ENCODE measurements around the gene FYCO1.
"Not testable (repeated sequence)": the region's sequence is repeated elsewhere in the genome, so short reads cannot be mapped to it uniquely, and the experiment has no call there.

The FYCO1 gene

GRCh38 chr3:46010519-46011113 is 15.0 kb upstream of the FYCO1 start:
- DNase-seq (ENCODE audit: low read depth in 2 of 2), result no peak

GRCh38 chr3:46008058-46008457 is 12.4 kb upstream of the FYCO1 start:
- no peak for DNase-seq (ENCODE audit: low read depth in 2 of 2)

GRCh38 chr3:46007280-46007679 is 11.7 kb upstream of the FYCO1 start:
- no peak for DNase-seq (ENCODE audit: low read depth in 2 of 2)

- no peak for DNase-seq (ENCODE audit: low read depth in 2 of 2)
Observed at GRCh38 chr3:46006238-46007032, 10.8 kb upstream of the FYCO1 start.

GRCh38 chr3:46003706-46004105 is 8.1 kb upstream of the FYCO1 start:
- DNase-seq (ENCODE audit: low read depth in 2 of 2), result not testable (repeated sequence)

GRCh38 chr3:46001178-46001577 is 5.6 kb upstream of the FYCO1 start:
- DNase-seq (ENCODE audit: low read depth in 2 of 2), result no peak

GRCh38 chr3:45997942-45998341 is 2.3 kb upstream of the FYCO1 start:
- DNase-seq (ENCODE audit: low read depth in 2 of 2), result no peak

- not testable (repeated sequence) for DNase-seq (ENCODE audit: low read depth in 2 of 2)
Observed at GRCh38 chr3:45997499-45997898, 1.9 kb upstream of the FYCO1 start.

- DNase-seq (ENCODE audit: low read depth in 2 of 2), result no peak
Observed at GRCh38 chr3:45994419-45995235, 997 bp downstream of the FYCO1 start.

GRCh38 chr3:45993421-45994027 is 2.1 kb downstream of the FYCO1 start:
- no peak for DNase-seq (ENCODE audit: low read depth in 2 of 2)

- no peak for DNase-seq (ENCODE audit: low read depth in 2 of 2)
Observed at GRCh38 chr3:45992821-45993221, 2.8 kb downstream of the FYCO1 start.

GRCh38 chr3:45992133-45992729 is 3.4 kb downstream of the FYCO1 start:
- DNase-seq (ENCODE audit: low read depth in 2 of 2), result no peak

- DNase-seq (ENCODE audit: low read depth in 2 of 2), result no peak
Observed at GRCh38 chr3:45991341-45991740, 4.3 kb downstream of the FYCO1 start.

- DNase-seq (ENCODE audit: low read depth in 2 of 2), result no peak
Observed at GRCh38 chr3:45990181-45990580, 5.4 kb downstream of the FYCO1 start.

- no peak for DNase-seq (ENCODE audit: low read depth in 2 of 2)
Observed at GRCh38 chr3:45988804-45989203, 6.8 kb downstream of the FYCO1 start.

GRCh38 chr3:45988362-45988761 is 7.3 kb downstream of the FYCO1 start:
- DNase-seq (ENCODE audit: low read depth in 2 of 2), result no peak

GRCh38 chr3:45987368-45988291 is 8.0 kb downstream of the FYCO1 start:
- DNase-seq (ENCODE audit: low read depth in 2 of 2), result no peak

- no peak for DNase-seq (ENCODE audit: low read depth in 2 of 2)
Observed at GRCh38 chr3:45986303-45986982, 9.2 kb downstream of the FYCO1 start.

- no peak for DNase-seq (ENCODE audit: low read depth in 2 of 2)
Observed at GRCh38 chr3:45985532-45986302, 9.9 kb downstream of the FYCO1 start.

Data from stimulated activated CD4-positive, alpha-beta T cell treated with anti-CD3 and anti-CD28 coated beads, Interleukin-12 subunit alpha, Interleukin-12 subunit beta, amount 100 ng/mL, for 24 hours (primary cell).